Stimulated activated CD8-positive, alpha-beta memory T cell treated with anti-CD3 and anti-CD28 coated beads, Interleukin-12 subunit alpha, Interleukin-12 subunit beta, amount 100 ng/mL, for 1 hour (primary cell): ENCODE results near the gene ERFE.

Experiments used
- DNase-seq: peaks from one replicate; pipeline ENCODE4 v3.0.0-alpha.2; 2020; ENCODE audit warnings: low read depth

The ERFE gene

GRCh38 chr2:238155761-238156694 lies 2.7 kb upstream of the ERFE start:
- no peak for DNase-seq

- DNase-seq, result no peak
Measured at GRCh38 chr2:238157506-238158017, 1.2 kb upstream of the ERFE start.

GRCh38 chr2:238158018-238158508 lies 707 bp upstream of the ERFE start:
- no peak for DNase-seq

- no peak for DNase-seq
Measured at GRCh38 chr2:238159071-238159539, 335 bp downstream of the ERFE start.

GRCh38 chr2:238159661-238160205 lies 963 bp downstream of the ERFE start:
- no peak for DNase-seq

GRCh38 chr2:238160206-238161129 lies 1.7 kb downstream of the ERFE start:
- no peak for DNase-seq

GRCh38 chr2:238161291-238162051 lies 2.7 kb downstream of the ERFE start:
- no peak for DNase-seq

- DNase-seq, result no peak
Measured at GRCh38 chr2:238162251-238162845, 3.6 kb downstream of the ERFE start.

GRCh38 chr2:238162846-238163441 lies 4.2 kb downstream of the ERFE start:
- DNase-seq, result no peak

GRCh38 chr2:238163481-238164198 lies 4.9 kb downstream of the ERFE start:
- no peak for DNase-seq

GRCh38 chr2:238164906-238165287 lies 6.1 kb downstream of the ERFE start:
- no peak for DNase-seq

- no peak for DNase-seq
Measured at GRCh38 chr2:238165288-238165921, 6.6 kb downstream of the ERFE start.

GRCh38 chr2:238166391-238167343 lies 7.9 kb downstream of the ERFE start:
- DNase-seq, result no peak

GRCh38 chr2:238167344-238167715 lies 8.6 kb downstream of the ERFE start:
- DNase-seq, result no peak

GRCh38 chr2:238167761-238168160 lies 9.0 kb downstream of the ERFE start:
- DNase-seq, result no peak

- no peak for DNase-seq
Measured at GRCh38 chr2:238168196-238169047, 9.7 kb downstream of the ERFE start.

- no peak for DNase-seq
Measured at GRCh38 chr2:238169048-238169707, 10.4 kb downstream of the ERFE start.
